Measurements from ENCODE around the gene OR6C70. TPM values are rescaled to one million over a fixed set of nuclear protein-coding genes. Genes with fewer than 3 reads are reported as not detected.

The OR6C70 gene
- not detected in 2 replicates for total RNA-seq

DNA sequence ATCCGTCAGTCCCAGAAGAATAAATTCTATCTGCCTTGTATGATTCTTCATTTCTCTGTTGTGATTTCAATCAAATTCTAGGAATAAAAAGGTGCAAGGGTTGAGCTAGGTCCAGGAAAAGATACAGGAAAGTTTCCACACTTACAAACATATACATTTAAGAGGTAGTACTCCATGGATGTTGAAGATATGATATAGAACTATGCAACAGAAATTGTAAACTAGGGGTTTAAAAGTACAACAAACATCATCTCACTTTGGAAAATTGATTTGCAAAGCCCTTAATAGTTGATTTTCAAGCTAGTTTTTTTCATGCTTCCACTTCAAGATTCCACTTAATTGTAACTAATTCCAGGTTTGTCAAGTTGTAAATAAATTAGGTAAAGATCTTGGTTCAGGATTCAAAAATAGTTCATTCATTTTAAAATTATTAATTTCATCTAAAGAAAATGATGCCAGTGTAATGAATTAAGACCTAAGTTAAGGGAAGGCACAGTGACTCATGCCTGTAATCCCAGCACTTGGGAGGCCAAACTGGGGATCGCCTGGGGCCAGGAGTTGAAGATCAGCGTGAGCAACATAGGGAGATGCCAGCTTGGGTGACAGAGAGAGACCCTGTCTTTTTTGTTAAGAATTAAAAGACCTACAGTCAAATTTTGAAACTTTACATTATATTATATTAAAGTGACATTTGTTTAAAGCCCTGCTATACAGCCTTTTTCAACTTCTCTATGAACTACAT is at the start of gene OR6C70:
Gene OR6C70, minus strand, starts transcription at position 51 of the 742 bp plus-strand sequence. Its CDS starts 0 bp downstream, at position 51.

DNA sequence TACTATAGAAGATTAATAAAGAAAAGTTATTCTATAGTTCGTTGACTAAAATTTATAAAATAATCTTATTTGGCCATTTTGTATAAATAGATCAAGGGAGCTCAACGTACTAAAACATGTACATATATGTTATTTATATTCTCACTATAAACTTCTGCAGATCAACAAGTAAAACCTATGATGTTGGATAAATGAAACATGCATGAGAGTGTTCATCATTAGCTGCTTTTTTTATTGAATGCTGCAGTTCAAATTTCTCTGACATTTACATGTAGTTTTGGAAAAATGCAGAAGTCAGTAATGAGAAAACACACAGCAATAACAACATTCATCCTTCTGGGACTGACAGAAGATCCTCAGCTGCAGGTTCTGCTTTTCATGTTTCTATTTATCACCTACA is 22.1 kb upstream of the OR6C70 start, which contains the start of gene OR6C68:
Gene OR6C68, plus strand, starts transcription at position 301 of the 400 bp plus-strand sequence. Its CDS starts 0 bp downstream, at position 301.

DNA sequence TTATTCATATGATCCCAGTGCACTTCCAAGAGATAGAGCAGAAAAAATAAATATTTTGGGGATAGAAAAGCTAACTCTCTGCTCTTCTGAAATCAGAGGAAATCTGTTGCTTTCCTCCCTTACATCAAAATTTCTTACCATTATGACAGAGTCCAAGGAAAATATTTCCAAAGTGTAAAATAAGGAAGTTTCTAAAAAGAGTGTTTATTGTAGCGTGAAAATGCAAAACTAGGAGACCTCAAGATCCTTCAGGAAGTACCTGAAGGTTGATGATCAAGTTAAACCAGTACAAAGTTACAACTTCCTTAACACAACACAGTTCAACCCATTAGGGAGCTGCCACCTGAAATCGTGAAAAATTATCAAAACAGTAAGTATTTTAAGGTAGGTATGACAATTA is 26.2 kb downstream of the OR6C70 start, which contains the start of gene OR6C2:
Gene OR6C2, plus strand, starts transcription at position 301 of the 400 bp plus-strand sequence. CDS start 8,138 bp downstream, outside the sequence.

DNA sequence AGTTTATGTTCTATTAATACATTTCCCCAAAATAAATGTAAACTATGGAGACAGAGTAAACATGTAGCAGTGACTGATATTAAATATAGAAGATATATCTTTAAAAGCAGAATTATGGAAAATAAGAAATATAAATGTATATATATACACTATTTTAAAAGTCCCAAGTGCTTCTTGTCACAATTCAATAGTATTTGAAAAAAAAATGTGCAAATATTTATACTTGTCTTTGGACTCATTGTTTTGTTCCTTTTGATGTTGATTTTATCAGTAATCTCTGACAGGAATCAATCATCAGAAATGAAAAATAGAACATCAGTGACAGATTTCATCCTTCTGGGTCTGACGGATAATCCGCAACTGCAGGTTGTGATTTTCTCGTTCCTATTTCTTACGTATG is 44.0 kb downstream of the OR6C70 start, which contains the start of gene OR6C76:
Gene OR6C76, plus strand, starts transcription at position 301 of the 400 bp plus-strand sequence. Its CDS starts 0 bp downstream, at position 301.

Other genes with a start within 250 kb of the OR6C70 start
- gene OR10A7, start 249.1 kb downstream of the OR6C70 start, total RNA-seq = not detected in 2 replicates
- not detected in 2 replicates for gene OR6C74, start 225.5 kb downstream of the OR6C70 start, total RNA-seq
- gene OR6C6, start 173.6 kb downstream of the OR6C70 start, total RNA-seq = not detected in 2 replicates
- gene OR6C1, start 155.8 kb downstream of the OR6C70 start, total RNA-seq = not detected in 2 replicates
- gene OR6C3, start 139.4 kb downstream of the OR6C70 start, total RNA-seq = not detected in 2 replicates
- not detected in 2 replicates for gene OR6C75, start 107.2 kb downstream of the OR6C70 start, total RNA-seq
- not detected in 2 replicates for gene OR6C65, start 69.6 kb downstream of the OR6C70 start, total RNA-seq
- 0.16 TPM in 1 of 2 replicates, not detected in the other for gene OR6C76, start 43.9 kb downstream of the OR6C70 start, total RNA-seq
- gene OR6C2, start 26.1 kb downstream of the OR6C70 start, total RNA-seq = not detected in 2 replicates
- gene OR6C68, start 22.2 kb upstream of the OR6C70 start, total RNA-seq = not detected in 2 replicates
- gene OR6C4, start 79.5 kb upstream of the OR6C70 start, total RNA-seq = not detected in 2 replicates
- not detected in 2 replicates for gene OR2AP1, start 102.3 kb upstream of the OR6C70 start, total RNA-seq
- not detected in 2 replicates for gene OR10P1, start 166.8 kb upstream of the OR6C70 start, total RNA-seq
- gene ITGA7, start 237.8 kb upstream of the OR6C70 start, total RNA-seq = 2.7 and 3.8 TPM in 2 replicates
- gene BLOC1S1, start 245.9 kb upstream of the OR6C70 start, total RNA-seq = 154 and 162 TPM in 2 replicates

All from bronchial smooth muscle cell (primary cell).